A549 (cell line): ENCODE measurements around the gene MTSS2.

ENCODE experiments used
- CBX2 ChIP-seq: fragments of 200-600 bp; sonication (generic); IDR thresholded peaks from 2 replicates; pipeline ENCODE4 v1.6.1; 2016; ENCODE audit warnings: low read depth, mild to moderate bottlenecking, borderline replicate concordance
- CHD2 ChIP-seq: fragments of 150-350 bp; IDR thresholded peaks from 2 replicates; pipeline ENCODE4 v1.6.1; 2014; ENCODE audit warnings: low read length; ENCODE audit not compliant: partially characterized antibody
- ESRRA ChIP-seq: fragments of 150-350 bp; IDR thresholded peaks from 2 replicates; pipeline ENCODE4 v1.6.1; 2014; ENCODE audit warnings: mild to moderate bottlenecking, low read length, borderline replicate concordance
- FOSL2 ChIP-seq, 2 experiments: fragments of 450-650 bp in 1 of 2; fragments of >200 bp in 1 of 2; sonication (Bioruptor Twin) in 1 of 2; formaldehyde crosslinking; IDR thresholded peaks; 2 replicates each; pipeline versions ENCODE4 v1.5.0 to v1.6.1; 2016 to 2020; ENCODE audit warnings: mild to moderate bottlenecking in 1 of 2, moderate library complexity in 1 of 2
- JUNB ChIP-seq: fragments of >200 bp; sonication (Bioruptor Twin); formaldehyde crosslinking; IDR thresholded peaks from 2 replicates; pipeline ENCODE4 v1.6.1; 2016
- KDM1A ChIP-seq: fragments of 200-600 bp; sonication (generic); IDR thresholded peaks from 2 replicates; pipeline ENCODE4 v1.6.1; 2016; ENCODE audit warnings: low read depth, mild to moderate bottlenecking
- KDM5A ChIP-seq: fragments of 200-600 bp; sonication (generic); IDR thresholded peaks from 2 replicates; pipeline ENCODE4 v1.6.1; 2016; ENCODE audit warnings: antibody characterized with exemption, mild to moderate bottlenecking
- MAFK ChIP-seq: fragments of 450-650 bp; IDR thresholded peaks from 2 replicates; pipeline ENCODE4 v1.6.1; 2014; ENCODE audit not compliant: partially characterized antibody
- PHF8 ChIP-seq: fragments of 200-600 bp; sonication (generic); IDR thresholded peaks from 2 replicates; pipeline ENCODE4 v1.6.1; 2016; ENCODE audit warnings: low read depth, mild to moderate bottlenecking, antibody characterized with exemption, moderate library complexity, borderline replicate concordance
- POLR2A ChIP-seq: IDR thresholded peaks from 2 replicates; pipeline ENCODE4 v1.6.1; 2012; ENCODE audit warnings: mild to moderate bottlenecking, low read length
- RNF2 ChIP-seq: fragments of 200-600 bp; sonication (generic); IDR thresholded peaks from 2 replicates; pipeline ENCODE4 v1.6.1; 2016; ENCODE audit warnings: low read depth, mild to moderate bottlenecking, antibody characterized with exemption, moderate library complexity, borderline replicate concordance
- TF ChIP-seq, protein P1 (sequence below): fragments of >200 bp; sonication (Bioruptor Twin); formaldehyde crosslinking; IDR thresholded peaks from 3 replicates; pipeline ENCODE4 v1.5.1; 2016
- TF ChIP-seq, protein P2 (sequence below): IDR thresholded peaks from 2 replicates; pipeline ENCODE4 v1.6.1; 2012
- TF ChIP-seq, protein P3 (sequence below): fragments of 450-650 bp; IDR thresholded peaks from 2 replicates; pipeline ENCODE4 v1.6.1; 2014; ENCODE audit warnings: antibody characterized with exemption

DNA sequence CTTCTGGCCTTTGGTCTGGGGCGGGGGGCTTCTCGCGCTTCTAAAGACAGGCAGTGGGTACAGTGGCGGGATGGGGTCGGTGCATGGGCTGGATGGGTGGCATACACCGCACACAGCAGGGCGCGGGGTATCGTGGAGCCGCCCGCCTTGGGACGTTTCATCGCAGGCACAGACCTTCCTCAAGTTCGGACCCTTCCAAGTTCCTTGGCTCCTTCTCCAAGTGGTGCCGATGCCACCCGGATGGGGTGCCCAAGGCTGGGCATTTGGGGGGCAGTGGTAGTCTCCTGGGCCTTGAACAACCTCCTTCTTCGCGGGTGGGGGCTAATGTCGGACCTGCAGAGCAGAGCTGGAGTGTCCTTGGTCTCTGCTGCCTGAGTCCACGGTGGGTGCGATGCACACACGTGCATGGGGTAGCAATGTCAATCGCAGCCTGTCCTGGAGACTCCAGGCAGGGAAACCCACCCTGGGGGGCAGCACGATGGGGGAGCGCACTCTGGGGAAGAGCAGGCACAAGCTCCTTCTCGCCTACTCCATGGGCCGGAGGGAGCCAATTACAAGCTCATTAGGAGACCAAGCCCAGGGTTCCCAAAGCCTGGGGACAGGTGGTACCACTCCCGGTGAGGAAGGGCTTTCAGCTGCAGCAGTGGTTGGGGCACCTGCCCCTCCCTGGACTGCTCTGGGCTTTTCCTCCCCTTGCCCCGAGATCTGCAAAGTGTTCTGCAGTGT is 686 bp upstream of the MTSS2 start:
- TF ChIP-seq ESRRA (no peak), JUNB (no peak), CBX2 (no peak), CHD2 (no peak), KDM5A (no peak), PHF8 (no peak), POLR2A (no peak), FOSL2 (IDR thresholded peaks at IDR 0.05) (no peak), FOSL2 (CRISPR knock-in tag; IDR thresholded peaks at IDR 0.05) (no peak), MAFK (no peak), KDM1A (no peak), RNF2 (no peak)
- TF ChIP-seq, protein P1, sequence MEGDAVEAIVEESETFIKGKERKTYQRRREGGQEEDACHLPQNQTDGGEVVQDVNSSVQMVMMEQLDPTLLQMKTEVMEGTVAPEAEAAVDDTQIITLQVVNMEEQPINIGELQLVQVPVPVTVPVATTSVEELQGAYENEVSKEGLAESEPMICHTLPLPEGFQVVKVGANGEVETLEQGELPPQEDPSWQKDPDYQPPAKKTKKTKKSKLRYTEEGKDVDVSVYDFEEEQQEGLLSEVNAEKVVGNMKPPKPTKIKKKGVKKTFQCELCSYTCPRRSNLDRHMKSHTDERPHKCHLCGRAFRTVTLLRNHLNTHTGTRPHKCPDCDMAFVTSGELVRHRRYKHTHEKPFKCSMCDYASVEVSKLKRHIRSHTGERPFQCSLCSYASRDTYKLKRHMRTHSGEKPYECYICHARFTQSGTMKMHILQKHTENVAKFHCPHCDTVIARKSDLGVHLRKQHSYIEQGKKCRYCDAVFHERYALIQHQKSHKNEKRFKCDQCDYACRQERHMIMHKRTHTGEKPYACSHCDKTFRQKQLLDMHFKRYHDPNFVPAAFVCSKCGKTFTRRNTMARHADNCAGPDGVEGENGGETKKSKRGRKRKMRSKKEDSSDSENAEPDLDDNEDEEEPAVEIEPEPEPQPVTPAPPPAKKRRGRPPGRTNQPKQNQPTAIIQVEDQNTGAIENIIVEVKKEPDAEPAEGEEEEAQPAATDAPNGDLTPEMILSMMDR = no peak
- TF ChIP-seq, protein P2, sequence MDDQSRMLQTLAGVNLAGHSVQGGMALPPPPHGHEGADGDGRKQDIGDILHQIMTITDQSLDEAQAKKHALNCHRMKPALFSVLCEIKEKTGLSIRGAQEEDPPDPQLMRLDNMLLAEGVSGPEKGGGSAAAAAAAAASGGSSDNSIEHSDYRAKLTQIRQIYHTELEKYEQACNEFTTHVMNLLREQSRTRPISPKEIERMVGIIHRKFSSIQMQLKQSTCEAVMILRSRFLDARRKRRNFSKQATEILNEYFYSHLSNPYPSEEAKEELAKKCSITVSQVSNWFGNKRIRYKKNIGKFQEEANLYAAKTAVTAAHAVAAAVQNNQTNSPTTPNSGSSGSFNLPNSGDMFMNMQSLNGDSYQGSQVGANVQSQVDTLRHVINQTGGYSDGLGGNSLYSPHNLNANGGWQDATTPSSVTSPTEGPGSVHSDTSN = no peak
- TF ChIP-seq, protein P3, sequence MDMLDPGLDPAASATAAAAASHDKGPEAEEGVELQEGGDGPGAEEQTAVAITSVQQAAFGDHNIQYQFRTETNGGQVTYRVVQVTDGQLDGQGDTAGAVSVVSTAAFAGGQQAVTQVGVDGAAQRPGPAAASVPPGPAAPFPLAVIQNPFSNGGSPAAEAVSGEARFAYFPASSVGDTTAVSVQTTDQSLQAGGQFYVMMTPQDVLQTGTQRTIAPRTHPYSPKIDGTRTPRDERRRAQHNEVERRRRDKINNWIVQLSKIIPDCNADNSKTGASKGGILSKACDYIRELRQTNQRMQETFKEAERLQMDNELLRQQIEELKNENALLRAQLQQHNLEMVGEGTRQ = no peak
